A673 (cell line): ENCODE measurements around the gene COL5A2. TPM values are rescaled to one million over a fixed set of nuclear protein-coding genes. Genes with fewer than 3 reads are reported as not detected.
A peak's percentile ranks its signal among the peaks of the same experiment; 100 is the strongest.

Experiments used
- BruUV-seq: library from RNA; stranded (reverse); fragments of 400-500 nt; replicated peaks from 2 replicates; lab custom pipeline; 2021; lab: Mats Ljungman, UMichigan
- CTCF ChIA-PET: fragments of 300-600 bp; sonication (Branson Sonifier 250); formaldehyde crosslinking; loops from one replicate; lab custom pipeline; 2022; ENCODE audit warnings: antibody characterized with exemption; lab: Charles Lee
- POLR2A ChIA-PET: fragments of 300-600 bp; sonication (Branson Sonifier 250); formaldehyde crosslinking; loops from one replicate; lab custom pipeline; 2022; ENCODE audit warnings: antibody characterized with exemption; ENCODE audit not compliant: low non-redundant PET; lab: Charles Lee
- DNase-seq: peaks from one replicate; pipeline ENCODE4 v3.0.0-alpha.2; 2015; ENCODE audit warnings: low spot score
- H3K27ac ChIP-seq: fragments of 200-600 bp; sonication (generic); 2 replicates; pipeline ENCODE4 v1.5.1; 2016; ENCODE audit warnings: mixed run types, low read depth, mild to moderate bottlenecking, mixed read lengths, antibody characterized with exemption, low read length; ENCODE audit not compliant: poor library complexity, severe bottlenecking
- H3K27me3 ChIP-seq: fragments of 200-600 bp; sonication (generic); replicated peaks from 2 replicates; pipeline ENCODE4 v1.6.1; 2017; ENCODE audit warnings: mixed run types, low read depth, mild to moderate bottlenecking, mixed read lengths, antibody characterized with exemption, low read length; ENCODE audit not compliant: insufficient read depth, poor library complexity
- H3K36me3 ChIP-seq: fragments of 200-600 bp; sonication (generic); 2 replicates; pipeline ENCODE4 v1.6.1; 2016; ENCODE audit warnings: mixed run types, mild to moderate bottlenecking, mixed read lengths, antibody characterized with exemption, low read length; ENCODE audit not compliant: insufficient read depth, poor library complexity, severe bottlenecking
- H3K4me1 ChIP-seq: fragments of 200-600 bp; sonication (generic); 2 replicates; pipeline ENCODE4 v1.6.1; 2017; ENCODE audit warnings: mixed run types, mild to moderate bottlenecking, mixed read lengths, antibody characterized with exemption, low read length; ENCODE audit not compliant: insufficient read depth, poor library complexity, severe bottlenecking
- H3K4me3 ChIP-seq: fragments of 200-600 bp; sonication (generic); 2 replicates; pipeline ENCODE4 v1.5.1; 2016; ENCODE audit warnings: low read depth, mixed run types, mild to moderate bottlenecking, mixed read lengths, low read length; ENCODE audit not compliant: poor library complexity, severe bottlenecking
- H3K9me3 ChIP-seq: fragments of 200-600 bp; sonication (generic); 2 replicates; pipeline ENCODE4 v1.6.1; 2016; ENCODE audit warnings: mixed run types, low read depth, mild to moderate bottlenecking, mixed read lengths, antibody characterized with exemption, low read length; ENCODE audit not compliant: poor library complexity, severe bottlenecking
- CTCF ChIP-seq: fragments of 300-800, 200-600 bp; sonication (generic); conservative IDR thresholded peaks from 2 replicates; pipeline ENCODE4 v1.5.1; 2017; ENCODE audit warnings: low read depth, mild to moderate bottlenecking, antibody characterized with exemption, low read length, moderate library complexity, mixed read lengths
- EZH2 ChIP-seq: fragments of 200-600 bp; sonication (generic); IDR thresholded peaks from 2 replicates; pipeline ENCODE4 v1.6.1; 2017; ENCODE audit warnings: borderline replicate concordance, low read depth, mild to moderate bottlenecking, mixed read lengths, antibody characterized with exemption, low read length; ENCODE audit not compliant: poor library complexity, severe bottlenecking
- intact Hi-C: fragments of 100-400 bp; cut with micrococcal nuclease; formaldehyde crosslinking; loops from one replicate; pipeline ENCODE4 v1.10.0; 2022; ENCODE audit not compliant: unreplicated experiment
- total RNA-seq: library from RNA; stranded (reverse); gene quantifications from 2 replicates; pipeline ENCODE4 v1.2.3, GENCODE V29; 2021

COL5A2 gene
- total RNA-seq, 1 experiment from 2014 or later, result 92.2 TPM

GRCh38 chr2:189176516-189176915 is 3.0 kb downstream of the COL5A2 start:
- no TSS peak for BruUV-seq
- ChIA-PET CTCF (no interaction called here), POLR2A (no interaction called here)
- Histone ChIP-seq H3K27me3 (no peaks in the 10 kb centered on the region), H3K4me1 (peaks cover 30% of the 10 kb centered on the region), H3K36me3 (no peaks in the 10 kb centered on the region), H3K27ac (peak overlapping the region; percentile 52), H3K4me3 (peak overlapping the region; percentile 67), H3K9me3 (no peaks in the 10 kb centered on the region)
- intact Hi-C loops, result loop anchor here (5.0 to 10.0 kb wide), 3 partner anchors 34 to 652 kb away; no protein-coding TSS in a partner anchor
- TF ChIP-seq CTCF (no peak), EZH2 (no peak)
- DNase-seq, result no peak

GRCh38 chr2:189175869-189176433 is 3.6 kb downstream of the COL5A2 start:
- Histone ChIP-seq H3K4me3 (peak overlapping the region; percentile 67), H3K36me3 (no peaks in the 10 kb centered on the region), H3K27ac (no peak overlapping the region), H3K27me3 (no peaks in the 10 kb centered on the region), H3K9me3 (no peaks in the 10 kb centered on the region), H3K4me1 (peaks cover 30% of the 10 kb centered on the region)
- TF ChIP-seq CTCF (no peak), EZH2 (no peak)
- intact Hi-C loops, result loop anchor here (5.0 to 10.0 kb wide), 3 partner anchors 34 to 651 kb away; no protein-coding TSS in a partner anchor
- DNase-seq, result peak; percentile 43
- ChIA-PET POLR2A (no interaction called here), CTCF (no interaction called here)
- no TSS peak for BruUV-seq

GRCh38 chr2:189171956-189172609 is 7.5 kb downstream of the COL5A2 start:
- POLR2A ChIA-PET, result no interaction called here
- Histone ChIP-seq H3K27ac (no peak overlapping the region), H3K4me1 (peaks cover 30% of the 10 kb centered on the region), H3K27me3 (no peaks in the 10 kb centered on the region), H3K9me3 (no peaks in the 10 kb centered on the region), H3K4me3 (no peak overlapping the region), H3K36me3 (no peaks in the 10 kb centered on the region)
- CTCF ChIA-PET, result no interaction called here
- BruUV-seq, result no TSS peak
- no peak for DNase-seq
- intact Hi-C loops, result loop anchor here (10.0 kb wide), 1 partner anchor 647 kb away; no protein-coding TSS in a partner anchor
- TF ChIP-seq CTCF (0 out of 2 replicates have a peak, but pooled peaks have one; percentile 24), EZH2 (no peak)
